Loucy (cell line): Measurements from ENCODE around the gene SPOCK1.

Source experiments
- CTCF ChIP-seq: fragments of 200-600 bp; sonication (generic); conservative IDR thresholded peaks from 2 replicates; pipeline ENCODE4 v1.5.1; 2014; ENCODE audit warnings: mild to moderate bottlenecking, antibody characterized with exemption, low read length
- EZH2phosphoT487 ChIP-seq: fragments of 200-600 bp; IDR thresholded peaks from 2 replicates; pipeline ENCODE4 v1.6.1; 2018; ENCODE audit warnings: antibody characterized with exemption, mild to moderate bottlenecking, moderate library complexity, borderline replicate concordance

- TF ChIP-seq CTCF (no peak), EZH2phosphoT487 (no peak)
Observed at GRCh38 chr5:137174196-137174595, 324.9 kb downstream of the SPOCK1 start.
